Thyroid gland (tissue), 4 donors: ENCODE data around the gene DBF4B.

Source experiments
- POLR2A ChIP-seq, 2 donors: fragments of 450-650 bp; IDR thresholded peaks; one replicate each; pipeline ENCODE4 v1.6.1; 2017; ENCODE audit warnings: antibody characterized with exemption in 2 of 2, mild to moderate bottlenecking in 2 of 2, moderate library complexity in 1 of 2
- TF ChIP-seq, protein P1 (sequence below), 6 experiments: fragments of 200-600 bp in 3 of 6; fragments of 450-650 bp in 3 of 6; sonication (generic) in 3 of 6; IDR thresholded peaks; one replicate each; pipeline ENCODE4 v1.5.1; 2016 to 2019; ENCODE audit warnings: antibody characterized with exemption in 6 of 6, mild to moderate bottlenecking in 2 of 6, inconsistent platforms in 1 of 6, moderate library complexity in 1 of 6

DNA sequence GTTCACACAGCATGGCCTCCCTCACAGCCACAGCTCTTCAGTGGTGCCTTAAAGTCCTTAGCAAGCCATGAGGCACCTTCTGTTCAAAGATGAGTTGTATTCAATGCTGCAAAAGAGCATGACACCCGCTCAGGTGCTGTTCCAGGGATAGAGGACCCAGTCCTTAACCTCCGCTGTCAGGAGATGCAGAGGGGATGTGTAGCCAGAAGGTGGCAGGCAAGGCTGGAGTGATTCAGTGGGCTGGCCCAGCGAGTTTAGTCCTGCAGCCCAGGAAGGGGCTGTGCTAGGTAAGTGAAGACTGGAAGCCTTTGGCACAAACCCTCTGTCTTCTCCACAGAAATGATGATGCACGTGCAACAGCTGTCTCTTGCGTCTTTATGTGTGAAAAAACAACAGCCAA, 25.3 kb downstream of the DBF4B start:
- TF ChIP-seq, protein P1, sequence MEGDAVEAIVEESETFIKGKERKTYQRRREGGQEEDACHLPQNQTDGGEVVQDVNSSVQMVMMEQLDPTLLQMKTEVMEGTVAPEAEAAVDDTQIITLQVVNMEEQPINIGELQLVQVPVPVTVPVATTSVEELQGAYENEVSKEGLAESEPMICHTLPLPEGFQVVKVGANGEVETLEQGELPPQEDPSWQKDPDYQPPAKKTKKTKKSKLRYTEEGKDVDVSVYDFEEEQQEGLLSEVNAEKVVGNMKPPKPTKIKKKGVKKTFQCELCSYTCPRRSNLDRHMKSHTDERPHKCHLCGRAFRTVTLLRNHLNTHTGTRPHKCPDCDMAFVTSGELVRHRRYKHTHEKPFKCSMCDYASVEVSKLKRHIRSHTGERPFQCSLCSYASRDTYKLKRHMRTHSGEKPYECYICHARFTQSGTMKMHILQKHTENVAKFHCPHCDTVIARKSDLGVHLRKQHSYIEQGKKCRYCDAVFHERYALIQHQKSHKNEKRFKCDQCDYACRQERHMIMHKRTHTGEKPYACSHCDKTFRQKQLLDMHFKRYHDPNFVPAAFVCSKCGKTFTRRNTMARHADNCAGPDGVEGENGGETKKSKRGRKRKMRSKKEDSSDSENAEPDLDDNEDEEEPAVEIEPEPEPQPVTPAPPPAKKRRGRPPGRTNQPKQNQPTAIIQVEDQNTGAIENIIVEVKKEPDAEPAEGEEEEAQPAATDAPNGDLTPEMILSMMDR (IDR thresholded peaks at IDR 0.05): no peak
- no peak for TF ChIP-seq POLR2A (IDR thresholded peaks at IDR 0.05)
